Osteoblast (primary cell): Measurements from ENCODE around the gene MRC2. TPM values are rescaled to one million over a fixed set of nuclear protein-coding genes. Genes with fewer than 3 reads are reported as not detected.

Experiments used
- DNase-seq: peaks from one replicate; pipeline ENCODE4 v3.0.0; 2011; ENCODE audit warnings: low spot score, mixed read lengths; ENCODE audit not compliant: insufficient read length; ENCODE audit errors: missing footprints
- H2AFZ ChIP-seq: 2 replicates; pipeline ENCODE4 v1.6.0; 2011; ENCODE audit warnings: mild to moderate bottlenecking, low read length
- H3K27ac ChIP-seq: 2 replicates; pipeline ENCODE4 v1.5.1; 2011; ENCODE audit warnings: mild to moderate bottlenecking, low read depth, low read length, moderate library complexity
- H3K27me3 ChIP-seq: 2 replicates; pipeline ENCODE4 v1.6.0; 2012; ENCODE audit warnings: mild to moderate bottlenecking, control low read depth, inconsistent platforms, low read length, moderate library complexity; ENCODE audit not compliant: insufficient read depth
- H3K36me3 ChIP-seq: 2 replicates; pipeline ENCODE4 v1.5.1; 2011; ENCODE audit warnings: mild to moderate bottlenecking, low read length, control low read depth, moderate library complexity; ENCODE audit not compliant: insufficient read depth
- H3K4me1 ChIP-seq: 2 replicates; pipeline ENCODE4 v1.5.1; 2011; ENCODE audit warnings: mild to moderate bottlenecking, low read length, control low read depth, moderate library complexity; ENCODE audit not compliant: insufficient read depth
- H3K4me2 ChIP-seq: 2 replicates; pipeline ENCODE4 v1.6.0; 2011; ENCODE audit warnings: mild to moderate bottlenecking, low read length; ENCODE audit not compliant: insufficient read depth
- H3K4me3 ChIP-seq: fragments of 200-600 bp; sonication (generic); 3 replicates; pipeline ENCODE4 v1.5.1; 2012; ENCODE audit warnings: mild to moderate bottlenecking, low read length, inconsistent platforms; ENCODE audit not compliant: insufficient read depth
- H3K79me2 ChIP-seq: 2 replicates; pipeline ENCODE4 v1.6.0; 2012; ENCODE audit warnings: mild to moderate bottlenecking, low read length, control low read depth, inconsistent platforms; ENCODE audit not compliant: insufficient read depth
- H3K9me3 ChIP-seq: 2 replicates; pipeline ENCODE4 v1.5.1; 2011; ENCODE audit warnings: low read depth, low read length, control low read depth
- H4K20me1 ChIP-seq: 2 replicates; pipeline ENCODE4 v1.6.0; 2012; ENCODE audit warnings: mild to moderate bottlenecking, low read length, control low read depth; ENCODE audit not compliant: insufficient read depth
- CTCF ChIP-seq: IDR thresholded peaks from 2 replicates; pipeline ENCODE4 v1.5.1; 2011; ENCODE audit warnings: mild to moderate bottlenecking, low read depth, low read length, moderate library complexity; ENCODE audit errors: extremely low read depth
- total RNA-seq: library from RNA; depleted of rRNA; stranded (reverse); fragments of >200 nt; gene quantifications from 2 replicates; pipeline ENCODE4 v1.2.3, GENCODE V29; 2012

Gene MRC2
- total RNA-seq, 1 donor, result 552 TPM

GRCh38 chr17:62618647-62619416 lies 8.6 kb upstream of the MRC2 start:
- peaks cover 12% of the 10 kb centered on the region for H3K36me3 ChIP-seq
- H3K27ac ChIP-seq, result no peak overlapping the region
- H3K4me3 ChIP-seq, result no peak overlapping the region
- no peaks in the 10 kb centered on the region for H4K20me1 ChIP-seq
- TF ChIP-seq CTCF, result no peak
- H3K9me3 ChIP-seq, result no peaks in the 10 kb centered on the region
- H3K4me2 ChIP-seq, result no peak overlapping the region
- no peaks in the 10 kb centered on the region for H3K27me3 ChIP-seq
- no peak overlapping the region for H2AFZ ChIP-seq
- no peaks in the 10 kb centered on the region for H3K79me2 ChIP-seq
- H3K4me1 ChIP-seq, result peaks cover 9% of the 10 kb centered on the region
- DNase-seq, result no peak

- Histone ChIP-seq H3K9me3 (no peaks in the 10 kb centered on the region), H3K27me3 (no peaks in the 10 kb centered on the region), H2AFZ (no peak overlapping the region), H3K4me3 (no peak overlapping the region), H3K27ac (no peak overlapping the region), H3K4me1 (peaks cover 1% of the 10 kb centered on the region), H3K4me2 (no peak overlapping the region), H3K36me3 (peaks cover 12% of the 10 kb centered on the region), H3K79me2 (no peaks in the 10 kb centered on the region), H4K20me1 (no peaks in the 10 kb centered on the region)
- DNase-seq, result no peak
- TF ChIP-seq CTCF, result no peak
Measured at GRCh38 chr17:62619417-62620155, 7.9 kb upstream of the MRC2 start.

DNA sequence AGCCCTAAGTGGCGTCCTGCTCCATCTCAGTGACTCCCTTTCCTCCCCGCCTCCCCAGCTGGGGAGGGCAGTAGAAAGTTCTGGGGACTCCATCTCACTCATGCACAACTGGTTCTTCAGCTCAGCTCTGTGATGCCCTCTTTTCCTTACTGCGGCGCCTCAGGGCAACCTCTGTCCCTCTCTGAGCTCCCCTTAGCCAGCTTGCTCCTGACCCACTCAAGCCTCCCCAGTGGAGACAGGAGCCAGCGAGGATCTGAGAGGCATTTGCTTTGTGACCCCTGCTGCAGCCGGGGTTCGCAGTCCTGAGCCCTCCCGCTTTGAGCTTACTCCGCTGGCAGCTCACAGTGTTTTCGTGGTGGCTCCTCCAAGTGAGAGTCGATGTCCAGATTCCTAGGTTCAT lies 6.2 kb upstream of the MRC2 start:
- no peak for DNase-seq
- TF ChIP-seq CTCF, result no peak

More for the DNA sequence above, 6.2 kb upstream of the MRC2 start:
- H3K79me2 ChIP-seq, result no peaks in the 10 kb centered on the region
- peaks cover 6% of the 10 kb centered on the region for H3K4me1 ChIP-seq
- H3K27ac ChIP-seq, result no peak overlapping the region
- no peak overlapping the region for H3K4me2 ChIP-seq
- H3K36me3 ChIP-seq, result peaks cover 4% of the 10 kb centered on the region
- H3K27me3 ChIP-seq, result no peaks in the 10 kb centered on the region
- no peak overlapping the region for H3K4me3 ChIP-seq
- no peaks in the 10 kb centered on the region for H3K9me3 ChIP-seq
- H4K20me1 ChIP-seq, result no peaks in the 10 kb centered on the region
- no peak overlapping the region for H2AFZ ChIP-seq
